Esophagus muscularis mucosa (tissue), 3 donors: ENCODE results near the gene CENPB.

Experiments used
- CTCF ChIP-seq, 3 experiments: fragments of 200-600 bp in 2 of 3; fragments of 450-650 bp in 1 of 3; sonication (generic) in 2 of 3; IDR thresholded peaks; one replicate each; pipeline ENCODE4 v1.5.1; 2017 to 2019; ENCODE audit warnings: antibody characterized with exemption in 3 of 3, mild to moderate bottlenecking in 2 of 3, moderate library complexity in 1 of 3
- POLR2AphosphoS5 ChIP-seq, 2 donors: sonication (generic); formaldehyde crosslinking; IDR thresholded peaks; one replicate each; pipeline ENCODE4 v1.6.1; 2017; ENCODE audit warnings: antibody characterized with exemption in 2 of 2

GRCh38 chr20:3757268-3757667 lies 29.3 kb downstream of the CENPB start:
- TF ChIP-seq CTCF (IDR thresholded peaks at IDR 0.05) (no peak), POLR2AphosphoS5 (IDR thresholded peaks at IDR 0.05) (no peak)
